OCI-LY1 (cell line): ENCODE data around the gene PTPRJ.

Source experiments
- CTCF ChIP-seq: fragments of 200-600 bp; sonication (generic), shearing (Covaris generic); IDR thresholded peaks from 2 replicates; pipeline ENCODE4 v1.5.1; 2017; ENCODE audit warnings: mild to moderate bottlenecking, antibody characterized with exemption, low read length, moderate library complexity, mixed read lengths
- EZH2 ChIP-seq: fragments of 200-600 bp; sonication (generic), shearing (Covaris generic); IDR thresholded peaks from 2 replicates; pipeline ENCODE4 v1.8.0; 2017; ENCODE audit warnings: borderline replicate concordance, mixed run types, mild to moderate bottlenecking, antibody characterized with exemption, low read length, moderate library complexity, mixed read lengths

GRCh38 chr11:48122246-48122645 lies 141.9 kb downstream of the PTPRJ start:
- TF ChIP-seq CTCF (no peak), EZH2 (no peak)
